H1 (cell line): ENCODE results near the gene MYOD1. TPM values are rescaled to one million over a fixed set of nuclear protein-coding genes. Genes with fewer than 3 reads are reported as not detected.

ENCODE experiments used
- ATF2 ChIP-seq: IDR thresholded peaks from 2 replicates; pipeline ENCODE4 v1.6.1; 2012; ENCODE audit warnings: low read length, inconsistent platforms
- CHD7 ChIP-seq: fragments of 300-600 bp; sonication (generic); IDR thresholded peaks from 2 replicates; pipeline ENCODE4 v1.7.1; 2012; ENCODE audit warnings: low read length, moderate library complexity, mild to moderate bottlenecking, inconsistent platforms; ENCODE audit not compliant: insufficient replicate concordance
- EP300 ChIP-seq, 2 experiments: IDR thresholded peaks; 1 replicate in 1 of 2; 2 replicates in 1 of 2; pipeline ENCODE4 v1.6.1; 2011 to 2012; ENCODE audit warnings: low read depth in 2 of 2, low read length in 2 of 2, mild to moderate bottlenecking in 2 of 2, borderline replicate concordance in 1 of 2, inconsistent platforms in 1 of 2, moderate library complexity in 1 of 2
- JUN ChIP-seq: IDR thresholded peaks from 2 replicates; pipeline ENCODE4 v1.6.1; 2011; ENCODE audit warnings: low read depth, mild to moderate bottlenecking, improper control_type of control experiment, low read length
- POU5F1 ChIP-seq: IDR thresholded peaks from 2 replicates; pipeline ENCODE4 v1.6.1; 2011; ENCODE audit warnings: low read depth, mild to moderate bottlenecking, low read length, moderate library complexity
- TAF7 ChIP-seq: optimal IDR thresholded peaks from 2 replicates; pipeline ENCODE3; 2011; ENCODE audit warnings: low read depth, mild to moderate bottlenecking, inconsistent platforms, low read length, moderate library complexity, borderline replicate concordance
- TCF12 ChIP-seq: IDR thresholded peaks from 2 replicates; pipeline ENCODE4 v1.6.1; 2011; ENCODE audit warnings: low read depth, mild to moderate bottlenecking, low read length
- USF2 ChIP-seq: IDR thresholded peaks from 2 replicates; pipeline ENCODE4 v1.6.1; 2011; ENCODE audit warnings: low read length, improper control_type of control experiment
- polyA plus RNA-seq, 7 experiments: library from polyadenylated mRNA; depleted of rRNA in 3 of 7; stranded (reverse) in 5 of 7; unstranded in 2 of 7; fragments of >200 nt in 5 of 7; fragments of 200-250 nt in 2 of 7; gene quantifications; 1 replicate in 5 of 7; 2 replicates in 1 of 7; 4 replicates in 1 of 7; pipeline versions ENCODE4 v1.2.1 to v1.2.3, GENCODE V29; 2011 to 2013; ENCODE audit warnings: missing spikeins in 2 of 7, mixed read lengths in 2 of 7
- total RNA-seq: library from RNA; stranded (reverse); fragmentation: NEBNext Ultra II Directional; extraction: Animal tissue kit (Norgen Biotek cat#: 25700); gene quantifications from 2 replicates; pipeline ENCODE4 v1.2.1, GENCODE V29; 2021

The MYOD1 gene
- total and polyA plus RNA-seq, 2 of the 8 experiments (the other 6 are each of a cell fraction or from before 2014, with no cell fraction given) = not detected

- TF ChIP-seq CHD7 (no peak), USF2 (no peak), TCF12 (no peak), EP300 (IDR thresholded peaks at IDR 0.05; ENCODE audit: borderline replicate concordance in 1 of 2, low read depth in 2 of 2, low read length in 2 of 2) (no peak), ATF2 (no peak), JUN (no peak), TAF7 (no peak), POU5F1 (no peak)
Observed at GRCh38 chr11:17734418-17734911, 15.1 kb downstream of the MYOD1 start, which contains the start of gene KCNC1 (continued).
